HCT116 (cell line): ENCODE measurements around the gene MTHFD2. TPM values are rescaled to one million over a fixed set of nuclear protein-coding genes. Genes with fewer than 3 reads are reported as not detected.

Experiments
- ATAC-seq: fragments of 200-7000 bp; cut with Tn5 transposase; 2 replicates; pipeline ENCODE4 v1.9.1; 2020; ENCODE audit warnings: mild to moderate bottlenecking, moderate library complexity
- BruUV-seq: library from RNA; stranded (reverse); fragments of 400-500 nt; replicated peaks from 2 replicates; lab custom pipeline; 2021; lab: Mats Ljungman, UMichigan
- CTCF ChIA-PET: fragments of 300-600 bp; sonication (Branson Sonifier 250); formaldehyde crosslinking; loops from one replicate; lab custom pipeline; 2021; ENCODE audit warnings: antibody characterized with exemption; lab: Charles Lee
- POLR2A ChIA-PET: fragments of 300-600, 350-600 bp; sonication (Branson Sonifier 250); formaldehyde crosslinking; loops from one replicate; lab custom pipeline; 2021; ENCODE audit warnings: antibody characterized with exemption; lab: Charles Lee
- RAD21 ChIA-PET, 2 experiments: fragments of 300-600 bp; sonication (Branson Sonifier 250); formaldehyde crosslinking; loops; one replicate each; lab custom pipeline; 2023; ENCODE audit warnings: low total read pairs in 2 of 2; ENCODE audit not compliant: uncharacterized antibody in 2 of 2, unreplicated experiment in 2 of 2, low non-redundant PET in 1 of 2; lab: Charles Lee
- DNase-seq: peaks from one replicate; pipeline ENCODE4 v3.0.0-alpha.2; 2010; ENCODE audit warnings: low read depth, low spot score
- H2AFZ ChIP-seq: fragments of 200-600 bp; shearing (Covaris generic), sonication (generic); 2 replicates; pipeline ENCODE4 v1.6.1; 2017; ENCODE audit warnings: low read depth, mixed run types, mixed read lengths, antibody characterized with exemption, low read length; ENCODE audit not compliant: poor library complexity, severe bottlenecking
- H3K27ac ChIP-seq: 2 replicates; pipeline ENCODE4 v1.5.1; 2012; ENCODE audit warnings: low read depth, low read length
- H3K27me3 ChIP-seq: fragments of 200-600 bp; sonication (generic); 2 replicates; pipeline ENCODE4 v1.6.1; 2016; ENCODE audit warnings: mixed run types, low read length, mixed read lengths; ENCODE audit not compliant: insufficient read depth
- H3K36me3 ChIP-seq, 2 experiments: fragments of 200-500 bp in 1 of 2; fragments of 200-600 bp in 1 of 2; sonication (Bioruptor generic) in 1 of 2; sonication (generic) in 1 of 2; 2 replicates each; pipeline versions ENCODE4 v1.5.1 to v1.6.1; 2014 to 2016; ENCODE audit warnings: low read length in 2 of 2, inconsistent platforms in 1 of 2, mixed read lengths in 1 of 2, mixed run types in 1 of 2; ENCODE audit not compliant: insufficient read depth in 2 of 2, control insufficient read depth in 1 of 2
- H3K4me1 ChIP-seq, 2 experiments: fragments of 200-600 bp in 1 of 2; sonication (generic) in 1 of 2; 2 replicates each; pipeline versions ENCODE4 v1.5.1 to v1.6.1; 2012 to 2017; ENCODE audit warnings: low read length in 2 of 2, inconsistent platforms in 1 of 2, mild to moderate bottlenecking in 1 of 2, mixed read lengths in 1 of 2, mixed run types in 1 of 2, moderate library complexity in 1 of 2; ENCODE audit not compliant: insufficient read depth in 2 of 2, control insufficient read depth in 1 of 2
- H3K4me2 ChIP-seq: fragments of 200-600 bp; sonication (generic); 2 replicates; pipeline ENCODE4 v1.6.1; 2017; ENCODE audit warnings: mixed run types, low read length, mixed read lengths
- H3K4me3 ChIP-seq, 2 experiments: fragments of 200-600 bp in 1 of 2; sonication (generic) in 1 of 2; replicated peaks in 1 of 2; 2 replicates each; pipeline ENCODE4 v1.5.1; 2011 to 2016; ENCODE audit warnings: low read length in 2 of 2, control low read depth in 1 of 2, low read depth in 1 of 2, mild to moderate bottlenecking in 1 of 2, mixed read lengths in 1 of 2, mixed run types in 1 of 2
- H3K79me2 ChIP-seq: fragments of 200-600 bp; sonication (generic); 2 replicates; pipeline ENCODE4 v1.6.1; 2017; ENCODE audit warnings: mild to moderate bottlenecking, mixed run types, low read length, moderate library complexity, mixed read lengths; ENCODE audit not compliant: insufficient read depth
- H3K9ac ChIP-seq: fragments of 200-600 bp; sonication (generic); 2 replicates; pipeline ENCODE4 v1.6.1; 2016; ENCODE audit warnings: low read length, mixed read lengths
- H3K9me2 ChIP-seq: fragments of 200-600 bp; sonication (generic), shearing (Covaris generic); 2 replicates; pipeline ENCODE4 v1.6.1; 2017; ENCODE audit warnings: mixed run types, mild to moderate bottlenecking, moderate library complexity; ENCODE audit not compliant: insufficient read depth
- H3K9me3 ChIP-seq, 2 experiments: fragments of 200-500 bp in 1 of 2; fragments of 200-600 bp in 1 of 2; sonication (Bioruptor generic) in 1 of 2; sonication (generic) in 1 of 2; 2 replicates each; pipeline ENCODE4 v1.6.1; 2014 to 2017; ENCODE audit warnings: low read length in 2 of 2, mixed read lengths in 2 of 2, inconsistent platforms in 1 of 2, low read depth in 1 of 2, mild to moderate bottlenecking in 1 of 2, mixed run types in 1 of 2, moderate library complexity in 1 of 2; ENCODE audit not compliant: control insufficient read depth in 1 of 2, insufficient read depth in 1 of 2
- H4K20me1 ChIP-seq: fragments of 200-600 bp; sonication (generic), shearing (Covaris generic); 2 replicates; pipeline ENCODE4 v1.6.1; 2017; ENCODE audit warnings: mixed run types, mild to moderate bottlenecking, moderate library complexity; ENCODE audit not compliant: insufficient read depth
- ATF3 ChIP-seq: IDR thresholded peaks from 2 replicates; pipeline ENCODE4 v1.6.1; 2012
- CBX3 ChIP-seq: IDR thresholded peaks from 2 replicates; pipeline ENCODE4 v1.6.1; 2012; ENCODE audit warnings: low read depth
- CEBPB ChIP-seq: IDR thresholded peaks from 2 replicates; pipeline ENCODE4 v1.6.1; 2012; ENCODE audit warnings: low read depth
- CTCF ChIP-seq, 3 experiments: fragments of 200-600 bp in 1 of 3; sonication (generic) in 1 of 3; IDR thresholded peaks in 2 of 3; conservative IDR thresholded peaks in 1 of 3; 2 replicates each; pipeline ENCODE4 v1.5.1; 2012 to 2017; ENCODE audit warnings: low read depth in 2 of 3, low read length in 2 of 3, antibody characterized with exemption in 1 of 3, borderline replicate concordance in 1 of 3, control low read depth in 1 of 3, mild to moderate bottlenecking in 1 of 3, mixed read lengths in 1 of 3, mixed run types in 1 of 3, moderate library complexity in 1 of 3; ENCODE audit not compliant: insufficient read depth in 1 of 3
- EGR1 ChIP-seq: IDR thresholded peaks from 2 replicates; pipeline ENCODE4 v1.6.1; 2012; ENCODE audit warnings: low read depth
- ELF1 ChIP-seq: IDR thresholded peaks from 2 replicates; pipeline ENCODE4 v1.6.1; 2012; ENCODE audit warnings: low read depth, borderline replicate concordance
- EZH2 ChIP-seq: fragments of 200-600 bp; sonication (generic); IDR thresholded peaks from 2 replicates; pipeline ENCODE4 v1.6.1; 2017; ENCODE audit warnings: antibody characterized with exemption, mixed run types
- EZH2phosphoT487 ChIP-seq: fragments of 200-600 bp; IDR thresholded peaks from 2 replicates; pipeline ENCODE4 v1.6.1; 2018; ENCODE audit warnings: antibody characterized with exemption, borderline replicate concordance
- FOSL1 ChIP-seq: IDR thresholded peaks from 2 replicates; pipeline ENCODE4 v1.6.1; 2012; ENCODE audit warnings: low read depth
- JUND ChIP-seq: IDR thresholded peaks from 2 replicates; pipeline ENCODE4 v1.6.1; 2012
- MAX ChIP-seq: IDR thresholded peaks from 2 replicates; pipeline ENCODE4 v1.6.1; 2012
- POLR2A ChIP-seq: IDR thresholded peaks from 2 replicates; pipeline ENCODE4 v1.7.0; 2011; ENCODE audit warnings: borderline replicate concordance; ENCODE audit not compliant: insufficient read depth, insufficient read length; ENCODE audit errors: extremely low read depth
- POLR2AphosphoS5 ChIP-seq: IDR thresholded peaks from 2 replicates; pipeline ENCODE4 v1.6.1; 2011; ENCODE audit warnings: mild to moderate bottlenecking, low read depth, low read length, moderate library complexity
- SIN3A ChIP-seq: IDR thresholded peaks from 2 replicates; pipeline ENCODE4 v1.6.1; 2012; ENCODE audit warnings: low read depth
- SP1 ChIP-seq: IDR thresholded peaks from 2 replicates; pipeline ENCODE4 v1.6.1; 2012; ENCODE audit warnings: low read depth
- SRF ChIP-seq: IDR thresholded peaks from 2 replicates; pipeline ENCODE4 v1.6.1; 2012; ENCODE audit warnings: low read depth
- TCF7L2 ChIP-seq: IDR thresholded peaks from 2 replicates; pipeline ENCODE4 v1.7.0; 2011; ENCODE audit warnings: borderline replicate concordance, inconsistent platforms; ENCODE audit not compliant: insufficient read depth, insufficient read length; ENCODE audit errors: extremely low read depth
- YY1 ChIP-seq: IDR thresholded peaks from 2 replicates; pipeline ENCODE4 v1.6.1; 2011; ENCODE audit warnings: low read length, low read depth, moderate library complexity, mild to moderate bottlenecking; ENCODE audit not compliant: insufficient replicate concordance; ENCODE audit errors: extremely low read depth
- ZNF274 ChIP-seq: fragments of 200-500 bp; sonication (Bioruptor generic); IDR thresholded peaks from 2 replicates; pipeline ENCODE4 v1.6.1; 2014; ENCODE audit warnings: mild to moderate bottlenecking, low read depth, low read length, inconsistent platforms
- intact Hi-C: fragments of 100-400 bp; cut with micrococcal nuclease; formaldehyde crosslinking; loops from 2 replicates; pipeline ENCODE4 v1.10.0; 2022
- total RNA-seq: library from RNA; stranded (reverse); gene quantifications from one replicate; pipeline ENCODE4 v1.2.1, GENCODE V29; 2021; ENCODE audit not compliant: unreplicated experiment
- TF ChIP-seq, protein P1 (sequence below): IDR thresholded peaks from 2 replicates; pipeline ENCODE4 v1.6.1; 2011; ENCODE audit warnings: mild to moderate bottlenecking, low read length, moderate library complexity; ENCODE audit not compliant: insufficient replicate concordance; ENCODE audit errors: extremely low read depth

The MTHFD2 gene
- total RNA-seq, 1 experiment from 2014 or later = 445 TPM

GRCh38 chr2:74201596-74201995 is 3.2 kb downstream of the MTHFD2 start:
- Histone ChIP-seq H3K27me3 (no peaks in the 10 kb centered on the region), H3K36me3 (peaks cover 18 to 23% of the 10 kb centered on the region in 2 experiments; a peak in 3 of 4 replicates), H3K79me2 (peaks cover 81% of the 10 kb centered on the region), H3K9me3 (no peaks in the 10 kb centered on the region), H3K9ac (no peak overlapping the region), H3K4me2 (no peak overlapping the region), H4K20me1 (peaks cover 33% of the 10 kb centered on the region; the same call in 1 of the 2 replicates), H3K4me3 (no peak overlapping the region), H3K4me1 (peaks cover 24 to 28% of the 10 kb centered on the region in 2 experiments), H3K9me2 (no peaks in the 10 kb centered on the region)
- no TSS peak for BruUV-seq
- ChIA-PET RAD21 (no interaction called here), CTCF (no interaction called here)
- ATAC-seq = no peak
- DNase-seq = no peak
- intact Hi-C loops = no loop called here
- TF ChIP-seq EGR1 (no peak), ATF3 (no peak), SRF (no peak), ELF1 (no peak), SP1 (no peak), CBX3 (no peak), YY1 (no peak), MAX (no peak), FOSL1 (no peak), TCF7L2 (no peak), POLR2AphosphoS5 (no peak), CEBPB (no peak), EZH2 (no peak), SIN3A (no peak), EZH2phosphoT487 (no peak), JUND (no peak), ZNF274 (no peak), POLR2A (no peak), CTCF (IDR thresholded peaks at IDR 0.05 in 2 of 3, conservative IDR thresholded peaks at IDR 0.05 in 1 of 3; ENCODE audit: borderline replicate concordance in 1 of 3, insufficient read depth in 1 of 3, low read depth in 2 of 3, low read length in 2 of 3) (no peak)
- TF ChIP-seq, protein P1, sequence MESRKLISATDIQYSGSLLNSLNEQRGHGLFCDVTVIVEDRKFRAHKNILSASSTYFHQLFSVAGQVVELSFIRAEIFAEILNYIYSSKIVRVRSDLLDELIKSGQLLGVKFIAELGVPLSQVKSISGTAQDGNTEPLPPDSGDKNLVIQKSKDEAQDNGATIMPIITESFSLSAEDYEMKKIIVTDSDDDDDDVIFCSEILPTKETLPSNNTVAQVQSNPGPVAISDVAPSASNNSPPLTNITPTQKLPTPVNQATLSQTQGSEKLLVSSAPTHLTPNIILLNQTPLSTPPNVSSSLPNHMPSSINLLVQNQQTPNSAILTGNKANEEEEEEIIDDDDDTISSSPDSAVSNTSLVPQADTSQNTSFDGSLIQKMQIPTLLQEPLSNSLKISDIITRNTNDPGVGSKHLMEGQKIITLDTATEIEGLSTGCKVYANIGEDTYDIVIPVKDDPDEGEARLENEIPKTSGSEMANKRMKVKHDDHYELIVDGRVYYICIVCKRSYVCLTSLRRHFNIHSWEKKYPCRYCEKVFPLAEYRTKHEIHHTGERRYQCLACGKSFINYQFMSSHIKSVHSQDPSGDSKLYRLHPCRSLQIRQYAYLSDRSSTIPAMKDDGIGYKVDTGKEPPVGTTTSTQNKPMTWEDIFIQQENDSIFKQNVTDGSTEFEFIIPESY = no peak
- TF ChIP-seq, all 23 proteins: peak for 0
- H3K27ac ChIP-seq = no peak overlapping the region
- POLR2A ChIA-PET = no interaction called here
- H2AFZ ChIP-seq = no peak overlapping the region
